ENCODE data around the gene RNPEPL1. TPM values are rescaled to one million over a fixed set of nuclear protein-coding genes. Genes with fewer than 3 reads are reported as not detected.
"Not testable (repeated sequence)": the region's sequence is repeated elsewhere in the genome, so short reads cannot be mapped to it uniquely, and the experiment has no call there.

RNPEPL1 gene
- total RNA-seq, 4 donors from 2014 or later, result 7.2 to 38.7 (median 14.4) TPM

- Histone ChIP-seq H3K27ac (no peak overlapping the region), H3K4me3 (no peak overlapping the region), H3K4me1 (no peaks in the 10 kb centered on the region), H3K36me3 (no peaks in the 10 kb centered on the region), H3K27me3 (no peaks in the 10 kb centered on the region), H3K9me3 (no peaks in the 10 kb centered on the region)
- peak in 1 of 2 donors; percentile 8 for DNase-seq
- TF ChIP-seq POLR2A (IDR thresholded peaks at IDR 0.05) (no peak), CTCF (IDR thresholded peaks at IDR 0.05) (no peak)
- intact Hi-C loops (cut with DNase I; ENCODE audit: low total_unique reads), result no loop called here
Observed at GRCh38 chr2:240615820-240616547, 47.7 kb downstream of the RNPEPL1 start.

- H3K27me3 ChIP-seq; H3K9me3 ChIP-seq; H3K4me1 ChIP-seq; H3K27ac ChIP-seq; H3K36me3 ChIP-seq; DNase-seq; H3K4me3 ChIP-seq; intact Hi-C loops (cut with DNase I; ENCODE audit: low total_unique reads): not testable (repeated sequence)
Observed at GRCh38 chr2:240616860-240617666, 48.8 kb downstream of the RNPEPL1 start.

GRCh38 chr2:240618776-240619175, 50.5 kb downstream of the RNPEPL1 start:
- no peak overlapping the region for H3K4me3 ChIP-seq
- TF ChIP-seq CTCF (IDR thresholded peaks at IDR 0.05) (no peak), POLR2A (IDR thresholded peaks at IDR 0.05) (no peak)
- no peaks in the 10 kb centered on the region for H3K36me3 ChIP-seq
- no peak overlapping the region for H3K27ac ChIP-seq
- intact Hi-C loops (cut with DNase I; ENCODE audit: low total_unique reads), result no loop called here
- no peaks in the 10 kb centered on the region for H3K9me3 ChIP-seq
- DNase-seq, result no peak
- no peaks in the 10 kb centered on the region for H3K27me3 ChIP-seq
- H3K4me1 ChIP-seq, result no peaks in the 10 kb centered on the region

- Histone ChIP-seq H3K9me3 (no peaks in the 10 kb centered on the region), H3K27me3 (no peaks in the 10 kb centered on the region), H3K27ac (no peak overlapping the region), H3K4me1 (no peaks in the 10 kb centered on the region), H3K36me3 (no peaks in the 10 kb centered on the region), H3K4me3 (no peak overlapping the region)
- peak in 1 of 2 donors; percentile 8 for DNase-seq
- intact Hi-C loops (cut with DNase I; ENCODE audit: low total_unique reads), result no loop called here
- TF ChIP-seq POLR2A (IDR thresholded peaks at IDR 0.05) (no peak), CTCF (IDR thresholded peaks at IDR 0.05) (no peak)
Observed at GRCh38 chr2:240619506-240620148, 51.3 kb downstream of the RNPEPL1 start.

- intact Hi-C loops (cut with DNase I; ENCODE audit: low total_unique reads), result no loop called here
Observed at GRCh38 chr2:240620149-240620731, 52.0 kb downstream of the RNPEPL1 start.

More at GRCh38 chr2:240620149-240620731, 52.0 kb downstream of the RNPEPL1 start:
- Histone ChIP-seq H3K9me3 (no peaks in the 10 kb centered on the region), H3K4me3 (no peak overlapping the region), H3K27me3 (no peaks in the 10 kb centered on the region), H3K36me3 (no peaks in the 10 kb centered on the region), H3K27ac (no peak overlapping the region), H3K4me1 (no peaks in the 10 kb centered on the region)
- DNase-seq, result no peak
- TF ChIP-seq CTCF (IDR thresholded peaks at IDR 0.05) (no peak), POLR2A (IDR thresholded peaks at IDR 0.05) (no peak)

Measured in uterus (tissue), 4 donors.